ENCODE results near the gene ZNHIT3.

GRCh38 chr17:36506249-36506826 lies 19.9 kb downstream of the ZNHIT3 start:
- no peak for TF ChIP-seq SUZ12 (IDR thresholded peaks at IDR 0.05; ENCODE audit: extremely low read depth, insufficient read depth, insufficient read length)
- no peak for TF ChIP-seq YY1 (IDR thresholded peaks at IDR 0.05; ENCODE audit: insufficient read depth, insufficient read length)
